ENCODE data around the gene PPP2R2C.

GRCh38 chr4:6426571-6427438 is 45.6 kb downstream of the PPP2R2C start:
- TF ChIP-seq RAD21 (IDR thresholded peaks at IDR 0.05; ENCODE audit: low read length) (no peak), CTCF (conservative IDR thresholded peaks at IDR 0.05; ENCODE audit: low read depth, low read length) (no peak), POLR2A (IDR thresholded peaks at IDR 0.05; ENCODE audit: low read depth, low read length) (no peak), MAFK (IDR thresholded peaks at IDR 0.05; ENCODE audit: low read depth, low read length) (no peak), MXI1 (IDR thresholded peaks at IDR 0.05; ENCODE audit: borderline replicate concordance, low read depth, low read length) (no peak), SMC3 (IDR thresholded peaks at IDR 0.05; ENCODE audit: low read depth, low read length) (no peak), NFE2L2 (IDR thresholded peaks at IDR 0.05; ENCODE audit: low read depth, low read length) (no peak), RCOR1 (IDR thresholded peaks at IDR 0.05; ENCODE audit: insufficient replicate concordance, low read length) (no peak), MAZ (IDR thresholded peaks at IDR 0.05; ENCODE audit: borderline replicate concordance, low read depth, low read length) (no peak), CEBPB (IDR thresholded peaks at IDR 0.05; ENCODE audit: low read depth, low read length) (no peak), FOS (IDR thresholded peaks at IDR 0.05; ENCODE audit: low read depth, low read length) (no peak)
- TF ChIP-seq, protein P1, sequence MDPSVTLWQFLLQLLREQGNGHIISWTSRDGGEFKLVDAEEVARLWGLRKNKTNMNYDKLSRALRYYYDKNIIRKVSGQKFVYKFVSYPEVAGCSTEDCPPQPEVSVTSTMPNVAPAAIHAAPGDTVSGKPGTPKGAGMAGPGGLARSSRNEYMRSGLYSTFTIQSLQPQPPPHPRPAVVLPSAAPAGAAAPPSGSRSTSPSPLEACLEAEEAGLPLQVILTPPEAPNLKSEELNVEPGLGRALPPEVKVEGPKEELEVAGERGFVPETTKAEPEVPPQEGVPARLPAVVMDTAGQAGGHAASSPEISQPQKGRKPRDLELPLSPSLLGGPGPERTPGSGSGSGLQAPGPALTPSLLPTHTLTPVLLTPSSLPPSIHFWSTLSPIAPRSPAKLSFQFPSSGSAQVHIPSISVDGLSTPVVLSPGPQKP (IDR thresholded peaks at IDR 0.05; ENCODE audit: borderline replicate concordance, low read depth, low read length) = no peak
- TF ChIP-seq, protein P2, sequence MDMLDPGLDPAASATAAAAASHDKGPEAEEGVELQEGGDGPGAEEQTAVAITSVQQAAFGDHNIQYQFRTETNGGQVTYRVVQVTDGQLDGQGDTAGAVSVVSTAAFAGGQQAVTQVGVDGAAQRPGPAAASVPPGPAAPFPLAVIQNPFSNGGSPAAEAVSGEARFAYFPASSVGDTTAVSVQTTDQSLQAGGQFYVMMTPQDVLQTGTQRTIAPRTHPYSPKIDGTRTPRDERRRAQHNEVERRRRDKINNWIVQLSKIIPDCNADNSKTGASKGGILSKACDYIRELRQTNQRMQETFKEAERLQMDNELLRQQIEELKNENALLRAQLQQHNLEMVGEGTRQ (IDR thresholded peaks at IDR 0.05; ENCODE audit: low read depth, low read length) = no peak

All from IMR-90 (cell line).